HG02884 (cell line): ENCODE data around the gene CD44.

ENCODE experiments used
- ATAC-seq: cut with Tn5 transposase; IDR thresholded peaks from one replicate; pipeline ENCODE4 v1.9.1; 2021; ENCODE audit warnings: mild to moderate bottlenecking, moderate library complexity; ENCODE audit not compliant: unreplicated experiment

CD44 gene

DNA sequence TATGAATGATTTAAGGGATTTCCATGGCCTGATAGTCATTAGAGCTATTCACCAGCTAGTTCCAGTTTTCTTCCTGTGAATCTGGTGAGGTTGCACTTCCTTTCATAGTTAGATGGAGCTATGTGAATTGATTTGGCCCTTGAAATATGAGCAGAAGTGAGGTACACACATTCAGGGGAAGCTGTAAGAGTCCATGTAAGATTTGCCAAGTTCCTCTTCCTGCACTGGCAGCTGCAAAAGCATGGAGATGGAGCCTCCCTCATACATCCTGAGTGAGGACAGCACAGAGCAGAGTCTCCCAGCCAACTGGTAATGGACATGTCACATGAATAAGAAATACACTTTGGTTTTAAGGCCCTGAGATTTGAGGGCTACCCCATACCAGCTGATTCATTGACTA is 111.7 kb downstream of the CD44 start:
- no peak for ATAC-seq

GRCh38 chr11:35253237-35253636 is 114.3 kb downstream of the CD44 start:
- ATAC-seq: no peak

GRCh38 chr11:35255514-35255913 is 116.5 kb downstream of the CD44 start:
- no peak for ATAC-seq

DNA sequence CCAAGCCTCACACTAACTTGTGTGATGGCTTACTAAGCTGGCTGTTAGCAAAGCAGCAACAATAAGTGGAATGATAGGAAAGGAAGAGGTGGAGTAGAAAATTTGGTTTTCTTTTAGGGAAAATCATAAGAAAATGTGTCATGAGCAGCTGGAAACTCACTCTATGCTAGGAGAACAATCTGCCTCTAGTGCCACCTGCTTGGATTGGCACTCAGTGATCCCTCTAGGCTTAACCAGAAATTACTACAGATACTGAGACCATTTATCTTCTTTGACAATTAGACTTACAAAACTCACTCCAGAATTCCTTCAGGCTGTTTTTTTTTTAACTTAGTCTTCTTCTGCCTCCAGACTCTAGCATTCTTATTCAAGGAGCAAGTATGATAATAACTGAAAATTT is 117.3 kb downstream of the CD44 start:
- ATAC-seq: no peak

- peak; percentile 100 for ATAC-seq
Observed at GRCh38 chr11:35257281-35257680, 118.3 kb downstream of the CD44 start.

- no peak for ATAC-seq
Observed at GRCh38 chr11:35259529-35259928, 120.6 kb downstream of the CD44 start.

GRCh38 chr11:35260342-35260985 is 121.5 kb downstream of the CD44 start:
- no peak for ATAC-seq

- ATAC-seq: no peak
Observed at GRCh38 chr11:35261197-35261596, 122.2 kb downstream of the CD44 start.

DNA sequence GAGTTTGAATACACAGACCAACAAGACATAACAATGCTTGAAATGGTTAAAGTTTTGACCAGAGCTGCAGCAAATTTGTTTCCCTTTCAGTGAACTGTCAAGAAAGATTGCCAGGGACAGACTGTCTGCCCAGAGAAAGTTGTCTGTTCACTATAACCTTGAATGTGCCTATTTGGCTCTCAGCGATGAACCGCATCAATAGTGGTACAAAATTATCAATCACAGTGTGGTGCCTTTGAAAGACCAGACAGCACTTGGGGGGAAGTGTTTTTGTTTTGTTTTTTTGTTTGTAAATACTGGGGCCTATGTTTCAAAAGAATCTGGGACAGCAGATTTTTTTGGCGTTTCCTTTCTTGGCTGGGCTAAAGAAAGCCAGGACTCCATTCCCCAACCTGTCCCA is 123.1 kb downstream of the CD44 start:
- no peak for ATAC-seq

GRCh38 chr11:35262735-35263134 is 123.8 kb downstream of the CD44 start:
- ATAC-seq: no peak

DNA sequence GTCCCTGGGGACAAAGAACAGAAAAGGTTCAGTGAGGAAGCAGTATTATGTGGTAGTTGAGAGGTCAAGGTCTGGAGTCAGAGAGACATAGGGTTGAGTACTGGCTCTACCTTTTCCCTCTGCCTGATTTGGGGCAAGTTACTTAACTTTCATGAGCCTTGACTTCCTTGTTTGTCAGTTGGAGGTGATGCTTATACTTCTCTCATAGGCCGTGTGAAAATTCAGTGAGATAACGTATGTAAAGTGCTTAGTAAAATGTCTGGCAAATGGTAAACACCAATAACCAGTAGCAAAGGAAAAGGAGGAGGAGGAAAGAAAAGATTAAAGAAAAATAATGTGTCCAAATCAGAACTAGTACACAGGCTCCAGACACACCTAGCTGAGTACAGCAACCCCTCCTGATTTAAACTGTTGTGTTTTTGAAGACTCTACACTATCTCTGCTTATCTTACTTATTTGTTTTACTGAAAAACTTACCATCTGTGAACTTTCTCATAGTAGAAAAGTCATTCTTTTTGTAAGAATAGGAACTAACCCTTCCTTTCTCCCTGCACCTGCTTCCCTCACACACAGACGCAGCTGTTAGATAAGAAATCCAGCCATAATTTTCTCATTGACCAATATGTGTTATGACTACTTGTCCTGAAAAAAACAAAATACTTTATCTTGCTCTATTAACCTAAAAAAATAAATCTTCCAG is 126.9 kb downstream of the CD44 start:
- no peak for ATAC-seq

GRCh38 chr11:35267504-35267903 is 128.5 kb downstream of the CD44 start:
- ATAC-seq: no peak

DNA sequence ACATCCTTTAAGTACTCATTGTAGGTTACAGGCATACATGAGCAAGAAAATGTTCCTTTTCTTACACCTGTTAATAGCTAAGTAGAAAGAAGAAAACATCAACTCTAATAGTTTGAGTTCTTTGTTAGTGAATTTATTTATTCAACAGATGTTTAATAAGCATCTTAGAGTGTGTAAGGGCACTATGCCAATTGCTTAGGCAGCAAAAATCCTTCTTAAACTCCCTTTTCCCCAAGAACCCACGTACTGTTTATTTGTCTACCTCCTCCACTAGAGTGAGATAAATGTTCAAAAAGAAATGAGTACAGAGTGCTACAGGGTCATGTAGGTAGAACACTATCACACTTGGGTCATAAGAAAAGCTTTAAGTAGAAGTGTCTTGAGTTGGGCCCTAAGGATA is 131.4 kb downstream of the CD44 start:
- no peak for ATAC-seq

GRCh38 chr11:35271031-35271430 is 132.1 kb downstream of the CD44 start:
- ATAC-seq: no peak

DNA sequence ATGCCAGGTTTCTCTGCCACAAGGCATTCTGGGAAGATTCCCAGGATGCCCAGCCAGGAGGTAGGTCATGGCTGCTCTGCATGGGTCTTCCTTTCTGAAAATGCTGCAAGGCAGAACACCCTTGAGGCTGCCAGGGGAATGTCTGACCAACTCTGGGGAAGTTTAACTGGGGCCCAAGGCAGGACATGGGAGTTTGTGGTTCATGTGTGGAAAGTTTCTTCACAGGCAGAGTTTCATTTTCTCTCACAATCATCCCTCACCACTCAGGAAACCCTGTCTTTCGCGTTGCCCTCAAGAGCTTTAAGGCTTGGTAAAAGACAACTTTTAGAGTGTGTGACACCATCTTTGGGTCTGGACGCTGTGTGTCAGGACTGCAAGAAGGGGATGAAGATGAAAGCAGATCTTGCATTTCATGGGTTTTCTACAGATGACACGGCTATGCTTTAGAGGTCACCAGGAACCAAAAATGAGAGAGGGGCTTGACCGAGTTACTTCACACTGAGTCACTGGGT is 133.5 kb downstream of the CD44 start:
- ATAC-seq: peak; percentile 85

GRCh38 chr11:35274909-35275785 is 136.2 kb downstream of the CD44 start:
- ATAC-seq: no peak

DNA sequence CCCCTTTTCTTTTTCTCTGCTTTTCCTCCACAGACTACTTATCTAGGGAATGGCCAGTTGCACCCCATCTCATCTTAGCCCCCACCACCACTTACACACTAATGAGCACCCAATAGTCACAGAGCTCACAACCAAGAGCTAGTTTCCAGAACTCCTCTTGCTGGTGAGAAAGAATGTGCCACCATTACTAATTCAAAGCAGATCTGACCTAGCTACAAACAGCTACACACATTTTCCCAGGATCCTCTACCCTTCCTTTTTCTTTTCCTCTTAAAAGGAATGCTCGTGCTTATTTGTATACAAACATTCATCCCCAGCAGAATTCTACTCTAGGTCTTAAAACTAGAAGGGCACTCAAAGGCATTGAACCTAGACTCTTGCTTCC is 136.8 kb downstream of the CD44 start:
- ATAC-seq: no peak

GRCh38 chr11:35276396-35277145 is 137.6 kb downstream of the CD44 start:
- ATAC-seq: no peak

GRCh38 chr11:35277827-35278226 is 138.9 kb downstream of the CD44 start:
- no peak for ATAC-seq

GRCh38 chr11:35280727-35281126 is 141.8 kb downstream of the CD44 start:
- no peak for ATAC-seq

GRCh38 chr11:35281169-35281688 is 142.3 kb downstream of the CD44 start:
- no peak for ATAC-seq
